Measurements from ENCODE around the gene FANCM. TPM values are rescaled to one million over a fixed set of nuclear protein-coding genes. Genes with fewer than 3 reads are reported as not detected.

FANCM gene
- total and polyA plus RNA-seq, 9 of the 15 experiments (the other 6 are each of a cell fraction or from before 2014, with no cell fraction given) = 5.1 to 14.4 (median 6.2) TPM

DNA sequence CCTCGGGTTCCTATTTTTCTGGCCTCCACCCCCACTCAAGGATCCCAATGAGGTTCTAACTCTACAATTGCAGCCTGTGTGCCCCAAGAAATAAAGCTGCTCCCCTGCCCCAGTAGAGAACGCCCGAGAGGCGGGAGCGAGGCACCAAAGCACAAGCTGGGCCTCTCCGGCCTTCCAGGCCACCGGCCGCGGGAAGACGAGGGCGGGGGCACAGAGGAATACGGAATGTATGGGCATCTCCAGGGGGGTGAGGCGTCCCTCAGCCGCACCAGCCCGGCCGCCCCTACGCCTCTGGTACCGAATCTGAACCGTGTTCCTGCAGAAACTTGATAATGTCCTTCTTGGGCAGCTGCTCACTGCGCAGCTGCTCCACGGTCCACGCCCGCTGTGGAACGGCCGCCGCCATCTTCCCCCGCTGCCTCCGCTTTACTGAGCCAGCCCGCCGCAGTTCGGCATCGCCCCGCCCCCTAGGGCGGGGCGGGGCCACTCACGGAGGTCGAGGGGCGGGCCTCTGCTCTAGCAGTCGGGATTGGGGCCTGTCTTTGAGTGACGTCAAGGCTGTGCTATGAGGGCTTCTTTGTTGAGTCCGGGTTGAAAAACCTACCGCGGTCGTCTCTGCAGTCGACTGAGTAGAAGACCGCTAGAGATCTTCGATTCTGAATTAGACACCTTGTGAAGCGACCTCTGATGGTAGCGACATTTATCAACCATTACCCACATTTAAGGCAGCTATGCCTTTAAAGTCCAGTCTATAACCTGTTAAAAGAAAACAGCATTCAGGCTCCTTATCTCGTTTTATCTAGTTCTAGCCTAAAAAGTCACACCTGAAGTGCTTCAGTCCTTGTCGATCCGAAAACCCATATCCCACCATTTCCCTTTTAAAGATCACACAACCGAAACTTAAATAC, 1.4 kb upstream of the FANCM start, which contains the start of gene FKBP3 (continued):
- TF ChIP-seq ZBTB34 (CRISPR knock-in tag; IDR thresholded peaks at IDR 0.05) (no peak), ZNF445 (CRISPR knock-in tag; IDR thresholded peaks at IDR 0.05; ENCODE audit: low read depth) (no peak), EZH2 (IDR thresholded peaks at IDR 0.05; ENCODE audit: borderline replicate concordance, low read depth, low read length) (no peak), RBM17 (IDR thresholded peaks at IDR 0.05; ENCODE audit: borderline replicate concordance, low read depth, low read length) (no peak), MCM7 (IDR thresholded peaks at IDR 0.05) (no peak), SETDB1 (IDR thresholded peaks at IDR 0.05; ENCODE audit: low read length) (no peak), ZNF12 (CRISPR knock-in tag; IDR thresholded peaks at IDR 0.05) (no peak), ZBTB8A (IDR thresholded peaks at IDR 0.05; ENCODE audit: partially characterized antibody) (no peak), TFAP4 (CRISPR knock-in tag; IDR thresholded peaks at IDR 0.05; ENCODE audit: borderline replicate concordance) (peak; percentile 63; the same call in 1 of the 2 replicates), ZNF512 (tag; IDR thresholded peaks at IDR 0.05) (no peak), MAFK (IDR thresholded peaks at IDR 0.05; ENCODE audit: low read length) (no peak), CBX1 (IDR thresholded peaks at IDR 0.05; ENCODE audit: low read depth) (no peak), TBP (optimal IDR thresholded peaks at IDR 0.05; ENCODE audit: low read depth, low read length) (peak; percentile 81), ZNF41 (CRISPR knock-in tag; conservative IDR thresholded peaks at IDR 0.05) (no peak), ZKSCAN8 (CRISPR knock-in tag; IDR thresholded peaks at IDR 0.05) (no peak), PTTG1 (tag; IDR thresholded peaks at IDR 0.05; ENCODE audit: low read depth) (no peak), ZFP1 (CRISPR knock-in tag; IDR thresholded peaks at IDR 0.05) (no peak), PURB (CRISPR knock-in tag; IDR thresholded peaks at IDR 0.05; ENCODE audit: low read depth) (no peak), NCOA4 (IDR thresholded peaks at IDR 0.05; ENCODE audit: partially characterized antibody) (no peak), HDAC8 (tag; IDR thresholded peaks at IDR 0.05) (no peak)
- TF ChIP-seq, protein P1, sequence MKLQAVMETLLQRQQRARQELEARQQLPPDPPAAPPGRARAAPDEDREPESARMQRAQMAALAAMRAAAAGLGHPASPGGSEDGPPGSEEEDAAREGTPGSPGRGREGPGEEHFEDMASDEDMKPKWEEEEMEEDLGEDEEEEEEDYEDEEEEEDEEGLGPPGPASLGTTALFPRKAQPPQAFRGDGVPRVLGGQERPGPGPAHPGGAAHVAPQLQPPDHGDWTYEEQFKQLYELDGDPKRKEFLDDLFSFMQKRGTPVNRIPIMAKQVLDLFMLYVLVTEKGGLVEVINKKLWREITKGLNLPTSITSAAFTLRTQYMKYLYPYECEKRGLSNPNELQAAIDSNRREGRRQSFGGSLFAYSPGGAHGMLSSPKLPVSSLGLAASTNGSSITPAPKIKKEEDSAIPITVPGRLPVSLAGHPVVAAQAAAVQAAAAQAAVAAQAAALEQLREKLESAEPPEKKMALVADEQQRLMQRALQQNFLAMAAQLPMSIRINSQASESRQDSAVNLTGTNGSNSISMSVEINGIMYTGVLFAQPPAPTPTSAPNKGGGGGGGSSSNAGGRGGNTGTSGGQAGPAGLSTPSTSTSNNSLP (IDR thresholded peaks at IDR 0.05; ENCODE audit: borderline replicate concordance, low read depth, low read length) = no peak
- TF ChIP-seq, protein P2, sequence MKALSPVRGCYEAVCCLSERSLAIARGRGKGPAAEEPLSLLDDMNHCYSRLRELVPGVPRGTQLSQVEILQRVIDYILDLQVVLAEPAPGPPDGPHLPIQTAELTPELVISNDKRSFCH (CRISPR knock-in tag; IDR thresholded peaks at IDR 0.05) = no peak
- TF ChIP-seq, protein P2 (tag; IDR thresholded peaks at IDR 0.05) = no peak
